ENCODE results near the gene DEPDC7. TPM values are rescaled to one million over a fixed set of nuclear protein-coding genes. Genes with fewer than 3 reads are reported as not detected.
"Not testable (repeated sequence)": the region's sequence is repeated elsewhere in the genome, so short reads cannot be mapped to it uniquely, and the experiment has no call there.

The DEPDC7 gene
- total and polyA plus RNA-seq, 2 of the 4 experiments (the other 2 are of a cell fraction): 7.4 to 9.7 TPM

DNA sequence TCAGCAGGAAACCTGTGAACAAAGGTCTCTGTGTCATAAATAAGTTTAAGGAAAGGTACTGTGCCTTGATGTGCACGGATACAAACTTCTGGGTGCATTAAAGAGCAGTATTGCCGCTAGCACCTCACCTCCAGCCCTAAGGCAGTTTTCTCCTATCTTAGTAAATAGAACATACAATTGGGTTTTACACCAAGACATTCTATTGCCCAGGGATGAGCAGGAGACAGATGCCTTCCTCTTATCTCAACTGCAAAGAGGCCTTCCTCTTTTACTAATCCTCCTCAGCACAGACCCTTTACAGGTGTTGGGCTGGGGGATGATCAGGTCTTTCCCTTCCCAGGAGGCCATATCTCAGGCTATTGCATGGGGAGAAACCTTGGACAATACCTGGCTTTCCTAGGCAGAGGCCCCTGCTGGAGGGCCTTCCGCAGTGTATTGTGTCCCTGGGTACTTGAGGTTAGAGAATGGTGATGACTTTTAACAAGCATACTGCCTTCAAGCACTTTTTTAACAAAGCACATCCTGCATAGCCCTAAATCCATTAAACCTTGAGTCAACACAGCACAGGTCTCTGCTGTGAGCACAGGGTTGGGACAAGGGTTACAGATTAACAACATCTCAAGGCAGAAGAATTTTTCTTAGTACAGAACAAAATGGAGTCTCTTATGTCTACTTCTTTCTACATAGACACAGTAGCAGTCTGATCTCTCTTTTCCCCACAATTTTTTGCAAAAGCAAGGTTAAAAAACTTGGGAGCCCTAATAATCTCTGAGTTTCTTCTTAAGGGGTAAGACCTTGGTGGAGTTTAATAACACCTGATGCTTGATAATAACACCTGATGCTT lies 34.1 kb downstream of the DEPDC7 start:
- H2BK120ac ChIP-seq (ENCODE audit: low read depth, low read length); H3K9ac ChIP-seq (ENCODE audit: low read depth, low read length); dilution Hi-C loops (cut with HindIII; ENCODE audit: low sequenced_read_pairs, unreplicated experiment); H2BK15ac ChIP-seq (ENCODE audit: low read depth, low read length); POLR2A ChIA-PET (ENCODE audit: unreplicated experiment); BruUV-seq (replicated peaks); H4K8ac ChIP-seq (ENCODE audit: low read depth in 2 of 2, low read length in 2 of 2); CTCF ChIA-PET; H2BK20ac ChIP-seq (ENCODE audit: low read depth, low read length); ATAC-seq (ENCODE audit: low read depth); H3K14ac ChIP-seq (replicated peaks; ENCODE audit: low read depth, low read length); H3K56ac ChIP-seq (ENCODE audit: extremely low read depth, insufficient read depth, low read length); H4K5ac ChIP-seq (ENCODE audit: low read depth, low read length); H3K4ac ChIP-seq (ENCODE audit: low read depth, low read length); H4K20me1 ChIP-seq (ENCODE audit: insufficient read depth, low read length); H2BK5ac ChIP-seq (ENCODE audit: low read depth, low read length, poor library complexity, severe bottlenecking); H3K27me3 ChIP-seq (ENCODE audit: control insufficient read depth, insufficient read depth, low read length); H2AK9ac ChIP-seq (replicated peaks; ENCODE audit: low read depth, low read length, poor library complexity); H3K9me1 ChIP-seq (ENCODE audit: insufficient read depth, low read length); H3K27ac ChIP-seq (ENCODE audit: insufficient read depth, low read length); H2AK5ac ChIP-seq (ENCODE audit: low read depth, low read length); DNase-seq; H3K9me3 ChIP-seq (ENCODE audit: control insufficient read depth, insufficient read depth, low read length); H2AFZ ChIP-seq (replicated peaks; ENCODE audit: low read length, poor library complexity); H3K18ac ChIP-seq (ENCODE audit: low read depth, low read length); H3K4me1 ChIP-seq (ENCODE audit: control insufficient read depth, insufficient read depth, low read length); H3K4me3 ChIP-seq (ENCODE audit: insufficient read depth, low read depth, low read length); H3K4me2 ChIP-seq (ENCODE audit: low read depth, low read length); H4K91ac ChIP-seq (ENCODE audit: insufficient read depth, low read depth, low read length); H3K23ac ChIP-seq (ENCODE audit: low read depth, low read length): not testable (repeated sequence)
- Histone ChIP-seq H3K79me1 (ENCODE audit: low read depth in 1 of 2, low read length in 2 of 2) (peaks cover 6 to 24% of the 10 kb centered on the region in 2 experiments; a peak in 2 of 4 replicates), H3K36me3 (ENCODE audit: control insufficient read depth, insufficient read depth, low read length) (peaks cover 10% of the 10 kb centered on the region)
- no CpG with 5 or more reads among the region's 3 CpGs for WGBS, 2 experiments (ENCODE audit: extremely low coverage in 2 of 2, insufficient read length in 1 of 2)
- in situ Hi-C loops (cut with MboI; ENCODE audit: low sequenced_read_pairs) (loop anchor here (25.0 kb wide), 2 partner anchors 212 to 462 kb away; partner anchors contain the start of genes EIF3M and PRRG4), intact Hi-C loops (cut with micrococcal nuclease) (loop anchor here (5.0 kb wide), 1 partner anchor 152 kb away; no protein-coding TSS in a partner anchor)

Measured in IMR-90 (cell line).